OCI-LY3 (cell line): ENCODE data around the gene MRGPRE.

Experiments
- EZH2phosphoT487 ChIP-seq: fragments of 200-600 bp; shearing (Covaris generic); IDR thresholded peaks from 2 replicates; pipeline ENCODE4 v1.6.1; 2018; ENCODE audit warnings: antibody characterized with exemption, mixed run types, low read depth
- TF ChIP-seq, protein P1 (sequence below): fragments of 200-600, 300-600 bp; sonication (generic); IDR thresholded peaks from 2 replicates; pipeline ENCODE4 v1.5.1; 2014; ENCODE audit warnings: antibody characterized with exemption, low read length, low read depth

DNA sequence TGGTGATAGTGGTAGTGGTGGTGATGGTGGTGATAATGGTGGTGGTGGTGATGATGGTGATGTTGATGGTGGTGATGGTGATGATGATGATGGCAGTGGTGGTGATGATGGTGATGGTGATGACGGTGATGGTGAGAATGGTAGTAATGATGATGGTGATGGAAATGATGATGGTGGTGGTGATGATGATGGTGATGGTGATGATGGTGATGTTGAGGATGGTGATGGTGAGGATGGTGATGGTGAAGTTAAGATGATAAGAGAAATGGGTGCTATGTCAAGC is 25.4 kb downstream of the MRGPRE start:
- TF ChIP-seq, protein P1, sequence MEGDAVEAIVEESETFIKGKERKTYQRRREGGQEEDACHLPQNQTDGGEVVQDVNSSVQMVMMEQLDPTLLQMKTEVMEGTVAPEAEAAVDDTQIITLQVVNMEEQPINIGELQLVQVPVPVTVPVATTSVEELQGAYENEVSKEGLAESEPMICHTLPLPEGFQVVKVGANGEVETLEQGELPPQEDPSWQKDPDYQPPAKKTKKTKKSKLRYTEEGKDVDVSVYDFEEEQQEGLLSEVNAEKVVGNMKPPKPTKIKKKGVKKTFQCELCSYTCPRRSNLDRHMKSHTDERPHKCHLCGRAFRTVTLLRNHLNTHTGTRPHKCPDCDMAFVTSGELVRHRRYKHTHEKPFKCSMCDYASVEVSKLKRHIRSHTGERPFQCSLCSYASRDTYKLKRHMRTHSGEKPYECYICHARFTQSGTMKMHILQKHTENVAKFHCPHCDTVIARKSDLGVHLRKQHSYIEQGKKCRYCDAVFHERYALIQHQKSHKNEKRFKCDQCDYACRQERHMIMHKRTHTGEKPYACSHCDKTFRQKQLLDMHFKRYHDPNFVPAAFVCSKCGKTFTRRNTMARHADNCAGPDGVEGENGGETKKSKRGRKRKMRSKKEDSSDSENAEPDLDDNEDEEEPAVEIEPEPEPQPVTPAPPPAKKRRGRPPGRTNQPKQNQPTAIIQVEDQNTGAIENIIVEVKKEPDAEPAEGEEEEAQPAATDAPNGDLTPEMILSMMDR = no peak
- TF ChIP-seq EZH2phosphoT487 = no peak
